SKM-1 (cell line): ENCODE measurements around the gene ETS1.

Source experiments
- DNase-seq: peaks from one replicate; lab custom pipeline; 2025; ENCODE audit not compliant: unreplicated experiment; lab: John Stamatoyannopoulos, UW

The ETS1 gene

DNA sequence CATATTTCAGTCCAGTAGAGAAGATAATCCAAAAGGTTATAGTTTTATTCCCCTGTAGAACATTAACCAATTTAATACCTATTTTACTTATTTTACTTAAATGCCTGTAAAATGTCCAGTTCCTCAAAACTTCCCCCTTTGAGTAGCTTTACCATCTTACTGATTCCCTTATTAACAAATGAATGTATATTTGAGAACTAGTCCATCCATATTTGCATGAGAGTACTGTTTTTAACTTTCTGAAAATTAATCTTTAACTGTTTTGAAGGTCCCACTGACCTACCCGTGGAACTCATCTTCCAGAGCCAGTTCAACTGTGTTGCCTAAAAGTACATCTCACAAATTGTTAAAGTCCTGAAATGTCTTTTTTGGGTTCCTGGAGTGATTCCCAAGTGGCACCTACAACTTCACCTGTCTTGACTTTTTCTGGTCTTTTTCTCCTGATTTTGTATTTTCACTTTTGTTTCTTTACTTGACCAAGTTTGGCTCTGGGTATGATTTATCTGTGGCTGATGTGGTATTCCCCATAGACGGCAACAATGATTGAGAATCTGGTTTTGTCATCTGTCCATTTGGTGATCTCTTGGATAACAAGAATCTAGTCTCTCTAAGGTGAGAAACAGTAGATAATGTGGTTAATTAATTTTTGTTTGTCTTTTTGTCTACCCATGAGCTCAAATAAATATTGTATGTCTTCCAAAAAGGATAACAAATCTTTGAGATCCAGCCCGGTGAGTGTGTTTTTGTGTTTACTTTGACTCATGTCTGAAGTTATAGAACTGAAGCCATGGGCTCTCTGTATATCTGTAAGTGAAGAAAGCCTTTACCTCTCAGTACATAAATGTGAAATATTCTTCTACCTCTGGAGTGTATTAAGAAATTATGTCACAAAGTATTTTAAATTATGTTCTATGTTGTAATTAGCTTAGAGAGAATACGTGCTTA, 174.2 kb downstream of the ETS1 start:
- DNase-seq = no peak

DNA sequence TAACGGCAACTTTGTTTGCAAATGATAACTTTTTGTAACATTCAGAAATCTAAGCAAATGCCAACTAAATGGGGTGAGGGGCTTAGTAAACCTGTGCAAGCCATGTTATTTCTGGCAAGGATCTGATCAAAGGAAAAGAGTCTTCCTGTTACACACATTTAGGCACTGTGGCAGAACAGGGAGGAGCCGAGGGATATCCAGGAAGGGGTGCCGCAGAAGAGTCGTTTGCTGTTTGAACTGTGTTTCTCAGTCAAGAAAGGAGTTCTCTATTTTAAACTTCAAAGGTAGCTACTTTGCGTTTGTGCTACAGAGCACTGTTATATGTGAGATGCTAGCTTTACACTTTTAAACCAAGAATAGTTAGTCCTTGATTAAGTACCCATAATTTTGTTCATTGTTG, 175.5 kb downstream of the ETS1 start:
- DNase-seq = no peak

DNA sequence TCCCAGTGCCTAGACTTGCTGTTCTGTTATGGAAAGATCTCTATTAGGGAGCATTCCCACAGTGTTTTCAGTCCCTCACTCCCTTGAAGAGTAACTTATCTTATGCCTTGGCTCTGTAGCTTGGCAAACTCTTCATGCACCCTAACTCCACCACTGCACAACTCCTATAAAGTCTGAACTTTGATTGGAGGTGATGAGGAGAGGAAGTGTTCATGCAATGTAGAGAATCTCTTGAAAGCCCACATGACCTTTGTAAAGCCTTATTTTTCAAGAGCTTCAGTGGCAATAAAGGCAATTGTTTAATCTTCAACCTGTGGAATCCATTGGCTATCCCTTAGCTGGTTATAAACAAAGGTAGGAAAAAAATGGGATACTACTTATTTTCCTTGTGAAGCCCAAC, 176.2 kb downstream of the ETS1 start:
- no peak for DNase-seq

DNA sequence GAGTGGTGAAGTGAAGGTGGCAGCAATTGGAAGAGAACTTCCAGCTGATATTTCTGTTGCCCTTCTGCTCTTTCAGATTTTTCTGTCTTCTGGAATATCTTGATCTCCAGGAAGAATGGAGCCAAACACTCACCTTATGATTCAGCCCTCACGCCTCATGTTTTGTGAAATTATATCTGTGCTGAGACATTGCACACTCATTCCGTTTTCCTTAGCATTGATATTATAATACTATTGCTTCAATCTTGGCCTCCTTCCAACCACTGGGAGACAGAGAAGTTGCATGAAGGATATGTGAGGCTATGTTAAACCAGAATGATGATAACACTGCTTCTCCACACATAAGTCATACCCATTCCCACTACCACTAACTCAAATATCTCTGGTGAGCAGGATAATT, 177.9 kb downstream of the ETS1 start:
- no peak for DNase-seq
